ENCODE measurements around the gene MAML3. TPM values are rescaled to one million over a fixed set of nuclear protein-coding genes. Genes with fewer than 3 reads are reported as not detected.

Gene MAML3
- total and polyA plus RNA-seq, 8 donors, result 5.8 to 18.7 (median 16.7) TPM

DNA sequence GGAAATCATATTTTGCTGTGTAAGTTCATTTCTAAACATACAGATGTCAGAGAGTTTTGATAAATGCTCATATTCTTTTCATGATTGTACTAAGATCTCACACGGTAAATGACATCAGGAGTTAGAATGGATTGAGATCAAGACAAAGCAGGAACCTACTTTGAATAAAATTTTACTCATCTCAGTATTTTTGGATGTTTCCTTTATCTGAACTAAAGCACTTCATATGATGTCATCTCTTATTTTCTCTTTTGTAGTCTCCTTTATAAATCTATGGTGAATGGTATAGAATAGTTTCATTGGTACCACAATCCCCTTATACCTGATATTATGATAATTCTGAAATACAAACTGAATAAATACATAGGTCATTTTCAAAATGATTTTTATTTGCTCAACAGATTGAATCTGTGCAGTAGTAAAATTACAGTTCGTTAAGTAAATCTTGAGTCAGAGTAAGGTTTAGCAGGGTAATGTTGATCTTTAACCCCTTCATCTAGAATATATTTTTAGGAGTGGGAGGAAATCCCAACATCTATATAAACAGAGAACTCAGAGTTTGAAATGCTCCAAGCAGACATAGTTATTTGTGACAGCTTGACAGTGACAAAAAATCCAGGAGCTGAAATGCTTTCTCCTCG is 308.4 kb downstream of the MAML3 start:
- Histone ChIP-seq H3K4me1 (peaks cover 0 to 34% of the 10 kb centered on the region in 2 donors), H3K9me3 (no peaks in the 10 kb centered on the region), H3K36me3 (no peaks in the 10 kb centered on the region), H3K27me3 (no peaks in the 10 kb centered on the region), H3K27ac (no peak overlapping the region), H3K4me3 (no peak overlapping the region)
- TF ChIP-seq, protein P1, sequence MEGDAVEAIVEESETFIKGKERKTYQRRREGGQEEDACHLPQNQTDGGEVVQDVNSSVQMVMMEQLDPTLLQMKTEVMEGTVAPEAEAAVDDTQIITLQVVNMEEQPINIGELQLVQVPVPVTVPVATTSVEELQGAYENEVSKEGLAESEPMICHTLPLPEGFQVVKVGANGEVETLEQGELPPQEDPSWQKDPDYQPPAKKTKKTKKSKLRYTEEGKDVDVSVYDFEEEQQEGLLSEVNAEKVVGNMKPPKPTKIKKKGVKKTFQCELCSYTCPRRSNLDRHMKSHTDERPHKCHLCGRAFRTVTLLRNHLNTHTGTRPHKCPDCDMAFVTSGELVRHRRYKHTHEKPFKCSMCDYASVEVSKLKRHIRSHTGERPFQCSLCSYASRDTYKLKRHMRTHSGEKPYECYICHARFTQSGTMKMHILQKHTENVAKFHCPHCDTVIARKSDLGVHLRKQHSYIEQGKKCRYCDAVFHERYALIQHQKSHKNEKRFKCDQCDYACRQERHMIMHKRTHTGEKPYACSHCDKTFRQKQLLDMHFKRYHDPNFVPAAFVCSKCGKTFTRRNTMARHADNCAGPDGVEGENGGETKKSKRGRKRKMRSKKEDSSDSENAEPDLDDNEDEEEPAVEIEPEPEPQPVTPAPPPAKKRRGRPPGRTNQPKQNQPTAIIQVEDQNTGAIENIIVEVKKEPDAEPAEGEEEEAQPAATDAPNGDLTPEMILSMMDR (IDR thresholded peaks at IDR 0.05), result no peak
- DNase-seq (no peak), ATAC-seq (no peak)
- intact Hi-C loops (cut with DNase I), result no loop called here

- no peak for ATAC-seq
- intact Hi-C loops (cut with DNase I), result no loop called here
- Histone ChIP-seq H3K27ac (no peak overlapping the region), H3K4me3 (no peak overlapping the region), H3K4me1 (peaks cover 0 to 34% of the 10 kb centered on the region in 2 donors), H3K9me3 (no peaks in the 10 kb centered on the region), H3K36me3 (no peaks in the 10 kb centered on the region), H3K27me3 (no peaks in the 10 kb centered on the region)
- DNase-seq, result no peak
- TF ChIP-seq, protein P1 (IDR thresholded peaks at IDR 0.05), result no peak
Observed at GRCh38 chr4:139844459-139845036, 309.4 kb downstream of the MAML3 start.

GRCh38 chr4:139844057-139844456 is 309.9 kb downstream of the MAML3 start:
- H3K9me3 ChIP-seq, result no peaks in the 10 kb centered on the region
- DNase-seq (no peak), ATAC-seq (no peak)
- intact Hi-C loops (cut with DNase I), result no loop called here
- peak overlapping the region in 1 of 2 donors; percentile 42 for H3K27ac ChIP-seq
- no peaks in the 10 kb centered on the region for H3K27me3 ChIP-seq
- no peaks in the 10 kb centered on the region for H3K36me3 ChIP-seq
- no peak overlapping the region for H3K4me3 ChIP-seq
- TF ChIP-seq, protein P1 (IDR thresholded peaks at IDR 0.05), result no peak
- H3K4me1 ChIP-seq, result peaks cover 0 to 34% of the 10 kb centered on the region in 2 donors

DNA sequence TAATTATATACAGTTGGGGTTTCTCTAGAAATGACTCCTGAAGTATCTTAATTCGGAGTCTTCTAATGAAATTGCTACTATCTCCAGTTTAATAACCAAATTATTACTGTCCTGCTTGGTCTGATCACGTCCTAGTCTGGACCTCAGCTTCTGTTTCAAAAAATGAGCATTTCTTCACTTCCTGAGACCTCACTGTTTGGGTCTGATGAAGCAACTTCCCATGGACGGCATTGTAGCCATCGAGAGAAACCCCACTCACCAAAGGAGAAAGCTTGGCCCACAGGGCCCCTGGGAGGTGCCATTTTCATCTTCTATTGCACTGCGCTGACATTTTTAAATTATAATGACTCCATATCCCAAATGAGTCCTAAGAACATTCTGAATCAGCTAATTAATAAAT is 310.3 kb downstream of the MAML3 start:
- Histone ChIP-seq H3K9me3 (no peaks in the 10 kb centered on the region), H3K36me3 (no peaks in the 10 kb centered on the region), H3K27ac (peak overlapping the region in 1 of 2 donors; percentile 42), H3K27me3 (no peaks in the 10 kb centered on the region), H3K4me3 (no peak overlapping the region), H3K4me1 (peaks cover 0 to 34% of the 10 kb centered on the region in 2 donors)
- ATAC-seq (no peak), DNase-seq (no peak)
- TF ChIP-seq, protein P1 (IDR thresholded peaks at IDR 0.05), result no peak
- intact Hi-C loops (cut with DNase I), result no loop called here

DNA sequence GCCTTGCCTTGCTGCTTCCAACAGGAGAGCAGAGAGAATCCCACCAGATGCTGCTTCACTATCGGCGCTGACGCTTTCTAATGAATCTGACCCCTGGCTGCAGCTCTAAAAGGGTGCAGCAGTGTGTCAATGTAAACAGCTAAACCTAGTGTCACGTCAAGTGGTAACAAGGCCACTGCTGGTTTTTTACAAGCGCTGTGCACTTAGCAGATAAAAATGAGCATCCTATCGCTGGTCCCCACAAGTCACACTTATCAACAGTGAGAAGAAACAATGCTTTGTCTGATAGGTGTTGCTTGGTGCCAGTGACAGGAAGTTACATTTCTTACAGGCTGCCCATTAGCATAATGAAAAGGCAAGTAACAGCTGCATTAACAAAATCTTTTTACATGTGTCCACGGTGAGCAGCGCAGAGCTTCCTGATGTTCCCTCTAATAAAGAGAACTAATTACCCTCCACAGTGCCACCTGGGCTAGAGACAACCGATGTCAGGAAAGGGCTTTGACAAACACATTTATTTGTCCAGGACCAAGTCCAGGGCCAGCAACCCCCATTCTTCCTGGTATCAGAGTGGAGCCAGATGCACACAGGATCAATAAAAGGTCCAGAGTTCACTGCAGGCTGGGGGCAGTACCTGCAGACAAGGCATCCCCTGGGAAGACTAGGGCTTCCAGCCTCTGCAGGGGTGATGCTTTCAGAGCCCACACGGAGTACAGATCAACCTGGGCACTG is 312.4 kb downstream of the MAML3 start:
- intact Hi-C loops (cut with DNase I), result no loop called here
- Histone ChIP-seq H3K27me3 (no peaks in the 10 kb centered on the region), H3K36me3 (no peaks in the 10 kb centered on the region), H3K9me3 (no peaks in the 10 kb centered on the region), H3K4me1 (peaks cover 0 to 34% of the 10 kb centered on the region in 2 donors), H3K4me3 (no peak overlapping the region), H3K27ac (no peak overlapping the region)
- DNase-seq, result no peak
- TF ChIP-seq, protein P1 (IDR thresholded peaks at IDR 0.05), result no peak
- ATAC-seq, result no peak
